GM12878 (cell line): ENCODE results near the gene RAB6B.

Experiments
- CHD1 ChIP-seq: IDR thresholded peaks from 2 replicates; pipeline ENCODE4 v1.6.1; 2012; ENCODE audit warnings: low read depth, low read length, improper control_type of control experiment
- ESRRA ChIP-seq: IDR thresholded peaks from 2 replicates; pipeline ENCODE4 v1.6.1; 2012; ENCODE audit warnings: mild to moderate bottlenecking, low read length, improper control_type of control experiment
- MXI1 ChIP-seq: fragments of 150-350 bp; IDR thresholded peaks from 2 replicates; pipeline ENCODE4 v1.6.1; 2011; ENCODE audit warnings: low read depth, mild to moderate bottlenecking, inconsistent platforms, low read length, improper control_type of control experiment
- SP1 ChIP-seq: IDR thresholded peaks from one replicate; pipeline ENCODE4 v1.6.1; 2011; ENCODE audit warnings: low read depth, low read length
- SPI1 ChIP-seq: IDR thresholded peaks from 2 replicates; pipeline ENCODE4 v1.6.1; 2011; ENCODE audit warnings: low read depth, mild to moderate bottlenecking, low read length, moderate library complexity, borderline replicate concordance; ENCODE audit not compliant: insufficient read depth
- TAF1 ChIP-seq: IDR thresholded peaks from 2 replicates; pipeline ENCODE4 v1.6.1; 2011; ENCODE audit warnings: mild to moderate bottlenecking, low read depth, low read length, borderline replicate concordance
- TCF7 ChIP-seq: IDR thresholded peaks from 2 replicates; pipeline ENCODE4 v1.6.1; 2014; ENCODE audit warnings: antibody characterized with exemption, borderline replicate concordance
- ZBED1 ChIP-seq: IDR thresholded peaks from 2 replicates; pipeline ENCODE4 v1.6.1; 2016; ENCODE audit warnings: borderline replicate concordance
- ZSCAN29 ChIP-seq: fragments of 450-650 bp; IDR thresholded peaks from 2 replicates; pipeline ENCODE4 v1.6.1; 2017; ENCODE audit warnings: mild to moderate bottlenecking, moderate library complexity
- TF ChIP-seq, protein P1 (sequence below): fragments of 450-650 bp; IDR thresholded peaks from 2 replicates; pipeline ENCODE4 v1.6.1; 2014; ENCODE audit warnings: mild to moderate bottlenecking

DNA sequence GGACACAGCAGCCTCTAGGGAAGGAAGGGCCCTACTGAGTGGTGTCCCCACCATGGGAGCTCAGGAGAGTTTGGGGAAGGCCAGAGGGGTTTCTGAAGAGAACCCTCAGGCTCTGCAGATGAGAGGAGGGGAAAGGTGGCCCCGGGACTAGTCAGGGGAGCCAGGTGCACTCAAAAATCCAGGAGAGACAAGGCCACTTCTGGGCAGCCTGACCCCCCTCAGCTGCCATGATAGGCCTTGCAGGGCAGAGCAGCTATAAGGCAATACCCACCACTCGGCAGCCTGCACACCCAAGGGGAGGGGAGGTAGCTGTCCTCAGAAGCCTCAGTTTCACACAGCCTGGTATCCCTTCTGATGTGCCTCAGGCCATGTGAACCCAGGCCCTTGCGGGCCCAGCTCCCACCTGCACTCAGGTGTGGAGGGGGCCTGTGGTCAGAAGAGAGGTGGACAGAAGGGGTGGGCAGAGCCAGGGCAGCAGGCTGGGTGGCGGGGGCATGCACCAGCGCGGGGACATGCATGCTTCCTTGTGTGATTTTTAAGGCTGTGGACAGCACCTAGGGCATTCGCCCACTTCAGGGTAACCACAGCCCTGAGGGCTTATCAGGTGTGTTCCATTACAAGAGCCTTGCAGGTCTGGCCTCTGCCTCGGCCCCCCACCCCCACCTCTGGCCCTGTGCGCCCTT, 55.5 kb downstream of the RAB6B start:
- no peak for TF ChIP-seq CHD1
- TF ChIP-seq ZSCAN29, result no peak
- TF ChIP-seq SPI1, result no peak
- TF ChIP-seq, protein P1, sequence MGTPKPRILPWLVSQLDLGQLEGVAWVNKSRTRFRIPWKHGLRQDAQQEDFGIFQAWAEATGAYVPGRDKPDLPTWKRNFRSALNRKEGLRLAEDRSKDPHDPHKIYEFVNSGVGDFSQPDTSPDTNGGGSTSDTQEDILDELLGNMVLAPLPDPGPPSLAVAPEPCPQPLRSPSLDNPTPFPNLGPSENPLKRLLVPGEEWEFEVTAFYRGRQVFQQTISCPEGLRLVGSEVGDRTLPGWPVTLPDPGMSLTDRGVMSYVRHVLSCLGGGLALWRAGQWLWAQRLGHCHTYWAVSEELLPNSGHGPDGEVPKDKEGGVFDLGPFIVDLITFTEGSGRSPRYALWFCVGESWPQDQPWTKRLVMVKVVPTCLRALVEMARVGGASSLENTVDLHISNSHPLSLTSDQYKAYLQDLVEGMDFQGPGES, result no peak
- no peak for TF ChIP-seq ESRRA
- no peak for TF ChIP-seq MXI1
- TF ChIP-seq ZBED1, result no peak
- no peak for TF ChIP-seq TCF7
- TF ChIP-seq SP1, result no peak
- TF ChIP-seq TAF1, result no peak
